IMR-90 (cell line): Measurements from ENCODE around the gene QARS1. TPM values are rescaled to one million over a fixed set of nuclear protein-coding genes. Genes with fewer than 3 reads are reported as not detected.

Source experiments
- ATAC-seq: fragments of 200-7000 bp; cut with Tn5 transposase; 2 replicates; pipeline ENCODE4 v1.9.1; 2020; ENCODE audit warnings: low read depth, mild to moderate bottlenecking, moderate library complexity
- BruUV-seq: library from RNA; stranded (reverse); fragments of 400-500 nt; replicated peaks from 2 replicates; lab custom pipeline; 2021; lab: Mats Ljungman, UMichigan
- CTCF ChIA-PET: fragments of 300-600 bp; formaldehyde crosslinking; extraction: SDS; loops from one replicate; lab custom pipeline; 2021; ENCODE audit warnings: antibody characterized with exemption; lab: Yijun Ruan, JAX
- POLR2A ChIA-PET: fragments of 300-600 bp; sonication (Branson Sonifier 250); formaldehyde crosslinking; loops from one replicate; lab custom pipeline; 2022; ENCODE audit warnings: antibody characterized with exemption; ENCODE audit not compliant: unreplicated experiment; lab: Charles Lee
- DNase-seq: peaks from one replicate; pipeline ENCODE4 v3.0.0; 2013
- H2AFZ ChIP-seq: replicated peaks from 2 replicates; pipeline ENCODE3; 2013; ENCODE audit warnings: low read length, mild to moderate bottlenecking; ENCODE audit not compliant: poor library complexity
- H2AK5ac ChIP-seq: 2 replicates; pipeline ENCODE4 v1.6.1; 2013; ENCODE audit warnings: low read depth, low read length, inconsistent platforms
- H2AK9ac ChIP-seq: replicated peaks from 2 replicates; pipeline ENCODE3; 2013; ENCODE audit warnings: mild to moderate bottlenecking, low read depth, low read length, moderate library complexity; ENCODE audit not compliant: poor library complexity
- H2BK120ac ChIP-seq: 2 replicates; pipeline ENCODE4 v1.6.1; 2013; ENCODE audit warnings: low read depth, low read length, inconsistent platforms
- H2BK15ac ChIP-seq: 3 replicates; pipeline ENCODE4 v1.6.1; 2013; ENCODE audit warnings: low read depth, low read length, inconsistent platforms
- H2BK20ac ChIP-seq: 2 replicates; pipeline ENCODE4 v1.6.1; 2013; ENCODE audit warnings: low read depth, mild to moderate bottlenecking, inconsistent platforms, low read length, moderate library complexity
- H2BK5ac ChIP-seq: 2 replicates; pipeline ENCODE4 v1.6.1; 2013; ENCODE audit warnings: mild to moderate bottlenecking, low read depth, low read length, inconsistent platforms; ENCODE audit not compliant: poor library complexity, severe bottlenecking
- H3K14ac ChIP-seq: replicated peaks from 2 replicates; pipeline ENCODE4 v1.6.1; 2013; ENCODE audit warnings: low read depth, low read length, inconsistent platforms
- H3K18ac ChIP-seq: 2 replicates; pipeline ENCODE4 v1.6.1; 2013; ENCODE audit warnings: low read depth, low read length, control low read depth
- H3K23ac ChIP-seq: 2 replicates; pipeline ENCODE4 v1.6.1; 2013; ENCODE audit warnings: low read depth, low read length, inconsistent platforms
- H3K27ac ChIP-seq: 2 replicates; pipeline ENCODE4 v1.5.1; 2013; ENCODE audit warnings: mild to moderate bottlenecking, control low read depth, low read length; ENCODE audit not compliant: insufficient read depth
- H3K27me3 ChIP-seq: 2 replicates; pipeline ENCODE4 v1.6.1; 2013; ENCODE audit warnings: low read length; ENCODE audit not compliant: control insufficient read depth, insufficient read depth
- H3K36me3 ChIP-seq: 2 replicates; pipeline ENCODE4 v1.6.1; 2013; ENCODE audit warnings: low read length, mixed read lengths; ENCODE audit not compliant: control insufficient read depth, insufficient read depth
- H3K4ac ChIP-seq: 2 replicates; pipeline ENCODE4 v1.6.1; 2013; ENCODE audit warnings: low read depth, low read length, inconsistent platforms
- H3K4me1 ChIP-seq: 2 replicates; pipeline ENCODE4 v1.6.1; 2013; ENCODE audit warnings: low read length, mixed read lengths; ENCODE audit not compliant: control insufficient read depth, insufficient read depth
- H3K4me2 ChIP-seq: 2 replicates; pipeline ENCODE4 v1.6.1; 2013; ENCODE audit warnings: low read depth, mild to moderate bottlenecking, control low read depth, low read length, moderate library complexity
- H3K4me3 ChIP-seq: 2 replicates; pipeline ENCODE4 v1.5.1; 2013; ENCODE audit warnings: low read depth, mild to moderate bottlenecking, control low read depth, low read length, moderate library complexity; ENCODE audit not compliant: insufficient read depth
- H3K56ac ChIP-seq: 2 replicates; pipeline ENCODE4 v1.6.1; 2013; ENCODE audit warnings: low read length, inconsistent platforms; ENCODE audit not compliant: insufficient read depth; ENCODE audit errors: extremely low read depth
- H3K79me1 ChIP-seq, 2 experiments: 2 replicates each; pipeline ENCODE4 v1.6.1; 2013; ENCODE audit warnings: low read length in 2 of 2, inconsistent platforms in 1 of 2, low read depth in 1 of 2
- H3K9ac ChIP-seq: 2 replicates; pipeline ENCODE4 v1.6.1; 2013; ENCODE audit warnings: low read depth, low read length, control low read depth
- H3K9me1 ChIP-seq: 2 replicates; pipeline ENCODE4 v1.6.1; 2013; ENCODE audit warnings: low read length, inconsistent platforms; ENCODE audit not compliant: insufficient read depth
- H3K9me3 ChIP-seq: 2 replicates; pipeline ENCODE4 v1.6.1; 2013; ENCODE audit warnings: low read length; ENCODE audit not compliant: control insufficient read depth, insufficient read depth
- H4K20me1 ChIP-seq: 2 replicates; pipeline ENCODE4 v1.6.1; 2013; ENCODE audit warnings: low read length, inconsistent platforms; ENCODE audit not compliant: insufficient read depth
- H4K5ac ChIP-seq: 2 replicates; pipeline ENCODE4 v1.6.1; 2013; ENCODE audit warnings: mild to moderate bottlenecking, low read depth, low read length, control low read depth
- H4K8ac ChIP-seq, 2 experiments: 2 replicates each; pipeline ENCODE4 v1.6.1; 2013; ENCODE audit warnings: low read depth in 2 of 2, low read length in 2 of 2, control low read depth in 1 of 2, inconsistent platforms in 1 of 2
- H4K91ac ChIP-seq: 2 replicates; pipeline ENCODE4 v1.6.1; 2013; ENCODE audit warnings: low read depth, low read length, inconsistent platforms; ENCODE audit not compliant: insufficient read depth
- BHLHE40 ChIP-seq: fragments of 150-350 bp; IDR thresholded peaks from 2 replicates; pipeline ENCODE4 v1.6.1; 2016; ENCODE audit warnings: mild to moderate bottlenecking, low read depth, low read length
- CHD1 ChIP-seq: IDR thresholded peaks from 2 replicates; pipeline ENCODE4 v1.6.1; 2012; ENCODE audit warnings: low read depth, low read length, improper control_type of control experiment
- MAFK ChIP-seq: IDR thresholded peaks from 2 replicates; pipeline ENCODE4 v1.6.1; 2012; ENCODE audit warnings: low read depth, low read length, improper control_type of control experiment
- MAZ ChIP-seq: IDR thresholded peaks from 2 replicates; pipeline ENCODE4 v1.6.1; 2012; ENCODE audit warnings: low read depth, mild to moderate bottlenecking, low read length, improper control_type of control experiment, moderate library complexity, borderline replicate concordance
- POLR2A ChIP-seq: IDR thresholded peaks from 2 replicates; pipeline ENCODE4 v1.6.1; 2012; ENCODE audit warnings: mild to moderate bottlenecking, low read depth, low read length
- SMC3 ChIP-seq: fragments of 150-350 bp; IDR thresholded peaks from 2 replicates; pipeline ENCODE4 v1.6.1; 2016; ENCODE audit warnings: low read depth, mild to moderate bottlenecking, antibody characterized with exemption, low read length, moderate library complexity
- WGBS, 2 experiments: methylation state at CpG; one replicate each; pipeline versions ENCODE4 v1.1.5 to v1.1.7; 2013; ENCODE audit warnings: missing lambda C conversion rate in 2 of 2; ENCODE audit not compliant: insufficient read length in 1 of 2; ENCODE audit errors: extremely low coverage in 2 of 2; 5-methylcytosine and 5-hydroxymethylcytosine counted together
- dilution Hi-C: fragments of 300-500 bp; cut with HindIII; formaldehyde crosslinking; loops from one replicate; pipeline ENCODE4 v1.14.3; 2018; ENCODE audit warnings: low sequenced_read_pairs; ENCODE audit not compliant: unreplicated experiment
- in situ Hi-C: fragments of 300-500 bp; cut with MboI; formaldehyde crosslinking; loops from 3 replicates; pipeline ENCODE4 v1.14.3; 2019; ENCODE audit warnings: low sequenced_read_pairs, inconsistent platforms, mixed read lengths
- intact Hi-C: fragments of 100-400 bp; cut with micrococcal nuclease; formaldehyde crosslinking; loops from 2 replicates; pipeline ENCODE4 v1.10.0; 2022
- polyA plus RNA-seq, 3 experiments: library from polyadenylated mRNA; depleted of rRNA; stranded (reverse); fragments of >200 nt; gene quantifications; 2 replicates each; pipeline ENCODE4 v1.2.3, GENCODE V29; 2012; ENCODE audit warnings: low replicate concordance in 1 of 3
- total RNA-seq: library from RNA; depleted of rRNA; stranded (reverse); fragments of >200 nt; gene quantifications from 2 replicates; pipeline ENCODE4 v1.2.3, GENCODE V29; 2012

QARS1 gene
- total and polyA plus RNA-seq, 2 of the 4 experiments (the other 2 are of a cell fraction), result 354 to 396 TPM

DNA sequence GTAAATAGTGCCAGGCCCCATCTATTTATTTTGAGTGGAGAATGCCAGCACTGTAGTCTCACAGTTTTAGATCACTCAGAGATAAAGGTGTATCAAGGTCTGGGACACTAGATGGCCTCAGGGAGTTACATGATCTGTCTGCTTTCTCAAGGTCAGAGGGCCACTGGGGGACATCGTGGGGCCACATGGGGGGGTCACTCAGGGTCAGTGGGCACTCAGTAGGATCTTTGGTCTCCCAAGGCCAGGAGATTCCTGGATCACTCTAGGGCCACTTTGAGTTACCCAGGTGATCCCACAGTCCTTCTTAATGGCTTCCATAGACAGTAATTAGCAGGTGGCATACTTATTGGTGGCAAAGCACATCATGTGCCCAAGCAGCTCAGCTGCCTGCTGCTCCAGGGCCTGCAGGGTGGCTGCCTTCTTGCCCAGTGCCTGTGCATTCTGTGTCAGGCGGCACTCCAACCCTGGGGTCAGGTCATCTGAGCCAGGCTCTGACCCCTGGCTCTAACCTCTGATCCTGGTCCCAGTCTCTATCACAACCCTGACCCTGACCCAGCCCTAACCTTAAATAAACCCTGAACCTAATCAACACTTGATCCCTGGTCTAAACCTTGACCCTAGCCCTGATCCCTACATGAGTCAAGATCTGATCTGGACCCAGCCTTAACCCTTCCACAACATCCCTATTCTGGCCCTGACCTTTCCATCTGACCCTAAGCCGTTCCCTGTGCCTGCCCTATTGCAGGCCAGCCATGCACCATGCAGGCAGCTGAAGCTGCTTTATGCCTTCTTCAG, 30.1 kb upstream of the QARS1 start (continued):
- no peak for TF ChIP-seq BHLHE40

DNA sequence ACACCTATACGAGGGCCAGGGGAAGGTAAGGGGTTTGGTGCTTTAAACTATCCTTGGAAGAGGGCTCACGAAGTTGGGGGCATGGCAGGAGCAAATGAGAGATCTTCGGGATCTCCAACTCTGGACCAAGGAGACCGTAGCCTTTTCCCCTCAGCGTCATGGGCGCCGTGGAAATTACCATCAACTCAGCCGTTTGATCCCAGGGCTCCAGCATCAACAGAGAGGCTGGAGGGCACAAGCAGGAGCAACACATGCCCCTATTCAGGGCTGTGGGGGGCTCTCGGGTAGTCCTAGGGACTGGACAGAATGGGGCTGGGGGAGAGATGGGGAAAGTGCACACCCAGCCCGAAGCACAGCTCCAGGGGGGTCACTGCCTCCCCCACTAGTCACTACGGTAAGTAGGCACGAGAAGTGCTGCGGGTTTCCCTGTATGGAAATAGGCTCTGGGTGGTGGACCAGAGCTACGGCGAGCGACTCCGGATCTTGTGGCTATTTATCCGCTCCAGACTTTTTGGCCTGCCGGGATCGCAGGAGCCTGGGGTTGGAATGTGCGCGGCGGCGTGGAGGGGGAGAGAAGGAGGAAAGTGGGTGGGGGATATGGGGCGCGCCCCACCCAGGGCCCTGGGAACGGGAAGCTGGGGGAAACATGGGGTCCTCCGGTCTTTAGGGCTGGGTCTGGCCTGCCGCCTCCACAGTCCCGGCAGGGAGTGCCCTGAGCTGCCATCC, 28.8 kb upstream of the QARS1 start:
- ChIA-PET CTCF (no interaction called here), POLR2A (interaction anchor here (0.5 to 1.2 kb wide), 5 partner anchors 12 to 345 kb away, joined by 3 to 7 read pairs (median 4); partner anchors contain the start of gene USP19)
- intact Hi-C loops, result loop anchor here (2.0 kb wide), 1 partner anchor 143 kb away; the partner anchor contains the start of gene C3orf62
- ATAC-seq (peak; percentile 85), DNase-seq (peak; percentile 85)
- H4K8ac ChIP-seq, result peak overlapping the region; percentile 83 to 94
- in situ Hi-C loops, result no loop called here
- H3K4ac ChIP-seq, result peak overlapping the region; percentile 98
- H3K4me3 ChIP-seq, result peak overlapping the region; percentile 68
- H3K56ac ChIP-seq, result peak overlapping the region; percentile 87
- peak overlapping the region; percentile 88 for H3K4me2 ChIP-seq
- H3K36me3 ChIP-seq, result peaks cover 32% of the 10 kb centered on the region
- no peaks in the 10 kb centered on the region for H3K27me3 ChIP-seq
- H3K4me1 ChIP-seq, result peaks cover 9% of the 10 kb centered on the region
- peak overlapping the region; percentile 97 for H2AFZ ChIP-seq
- H2BK15ac ChIP-seq, result peak overlapping the region; percentile 67; the same call in 2 of the 3 replicates
- peaks cover 14 to 57% of the 10 kb centered on the region in 2 experiments for H3K79me1 ChIP-seq
- no peak overlapping the region for H2BK20ac ChIP-seq
- no TSS peak for BruUV-seq
- TF ChIP-seq SMC3, result no peak
- TF ChIP-seq MAZ, result peak; percentile 88
- 0 out of 2 replicates have a peak, but pooled peaks have one; percentile 46 for TF ChIP-seq POLR2A
- TF ChIP-seq MAFK, result no peak
- TF ChIP-seq CHD1, result no peak
- dilution Hi-C loops, result no loop called here
- H4K91ac ChIP-seq, result peak overlapping the region; percentile 99
- peak overlapping the region; percentile 97 for H3K18ac ChIP-seq
- peak overlapping the region; percentile 99 for H3K27ac ChIP-seq
- H2BK120ac ChIP-seq, result peak overlapping the region; percentile 69
- H3K9me1 ChIP-seq, result peaks cover 37% of the 10 kb centered on the region
- H2BK5ac ChIP-seq, result peak overlapping the region; percentile 97
- H3K9me3 ChIP-seq, result no peaks in the 10 kb centered on the region
- H4K20me1 ChIP-seq, result peaks cover 12% of the 10 kb centered on the region
- peak overlapping the region; percentile 98 for H4K5ac ChIP-seq
- peak overlapping the region; percentile 97 for H2AK5ac ChIP-seq
- H3K23ac ChIP-seq, result peak overlapping the region; percentile 88
- H3K9ac ChIP-seq, result peak overlapping the region; percentile 97
- 0% methylated on average over 5 of the region's 30 CpGs; no CpG with 5 or more reads in 1 of the 2 experiments for WGBS, 2 experiments
- peak overlapping the region; percentile 97 for H2AK9ac ChIP-seq
- H3K14ac ChIP-seq, result peak overlapping the region; percentile 92
